IMR-90 (cell line): ENCODE data around the gene TMEM256. TPM values are rescaled to one million over a fixed set of nuclear protein-coding genes. Genes with fewer than 3 reads are reported as not detected.

Experiments
- ATAC-seq: fragments of 200-7000 bp; cut with Tn5 transposase; 2 replicates; pipeline ENCODE4 v1.9.1; 2020; ENCODE audit warnings: low read depth, mild to moderate bottlenecking, moderate library complexity
- BruUV-seq: library from RNA; stranded (reverse); fragments of 400-500 nt; replicated peaks from 2 replicates; lab custom pipeline; 2021; lab: Mats Ljungman, UMichigan
- CTCF ChIA-PET: fragments of 300-600 bp; formaldehyde crosslinking; extraction: SDS; loops from one replicate; lab custom pipeline; 2021; ENCODE audit warnings: antibody characterized with exemption; lab: Yijun Ruan, JAX
- POLR2A ChIA-PET: fragments of 300-600 bp; sonication (Branson Sonifier 250); formaldehyde crosslinking; loops from one replicate; lab custom pipeline; 2022; ENCODE audit warnings: antibody characterized with exemption; ENCODE audit not compliant: unreplicated experiment; lab: Charles Lee
- DNase-seq: peaks from one replicate; pipeline ENCODE4 v3.0.0; 2013
- H2AFZ ChIP-seq: replicated peaks from 2 replicates; pipeline ENCODE3; 2013; ENCODE audit warnings: low read length, mild to moderate bottlenecking; ENCODE audit not compliant: poor library complexity
- H2AK5ac ChIP-seq: 2 replicates; pipeline ENCODE4 v1.6.1; 2013; ENCODE audit warnings: low read depth, low read length, inconsistent platforms
- H2AK9ac ChIP-seq: replicated peaks from 2 replicates; pipeline ENCODE3; 2013; ENCODE audit warnings: mild to moderate bottlenecking, low read depth, low read length, moderate library complexity; ENCODE audit not compliant: poor library complexity
- H2BK120ac ChIP-seq: 2 replicates; pipeline ENCODE4 v1.6.1; 2013; ENCODE audit warnings: low read depth, low read length, inconsistent platforms
- H2BK15ac ChIP-seq: 3 replicates; pipeline ENCODE4 v1.6.1; 2013; ENCODE audit warnings: low read depth, low read length, inconsistent platforms
- H2BK20ac ChIP-seq: 2 replicates; pipeline ENCODE4 v1.6.1; 2013; ENCODE audit warnings: low read depth, mild to moderate bottlenecking, inconsistent platforms, low read length, moderate library complexity
- H2BK5ac ChIP-seq: 2 replicates; pipeline ENCODE4 v1.6.1; 2013; ENCODE audit warnings: mild to moderate bottlenecking, low read depth, low read length, inconsistent platforms; ENCODE audit not compliant: poor library complexity, severe bottlenecking
- H3K14ac ChIP-seq: replicated peaks from 2 replicates; pipeline ENCODE4 v1.6.1; 2013; ENCODE audit warnings: low read depth, low read length, inconsistent platforms
- H3K18ac ChIP-seq: 2 replicates; pipeline ENCODE4 v1.6.1; 2013; ENCODE audit warnings: low read depth, low read length, control low read depth
- H3K23ac ChIP-seq: 2 replicates; pipeline ENCODE4 v1.6.1; 2013; ENCODE audit warnings: low read depth, low read length, inconsistent platforms
- H3K27ac ChIP-seq: 2 replicates; pipeline ENCODE4 v1.5.1; 2013; ENCODE audit warnings: mild to moderate bottlenecking, control low read depth, low read length; ENCODE audit not compliant: insufficient read depth
- H3K27me3 ChIP-seq: 2 replicates; pipeline ENCODE4 v1.6.1; 2013; ENCODE audit warnings: low read length; ENCODE audit not compliant: control insufficient read depth, insufficient read depth
- H3K36me3 ChIP-seq: 2 replicates; pipeline ENCODE4 v1.6.1; 2013; ENCODE audit warnings: low read length, mixed read lengths; ENCODE audit not compliant: control insufficient read depth, insufficient read depth
- H3K4ac ChIP-seq: 2 replicates; pipeline ENCODE4 v1.6.1; 2013; ENCODE audit warnings: low read depth, low read length, inconsistent platforms
- H3K4me1 ChIP-seq: 2 replicates; pipeline ENCODE4 v1.6.1; 2013; ENCODE audit warnings: low read length, mixed read lengths; ENCODE audit not compliant: control insufficient read depth, insufficient read depth
- H3K4me2 ChIP-seq: 2 replicates; pipeline ENCODE4 v1.6.1; 2013; ENCODE audit warnings: low read depth, mild to moderate bottlenecking, control low read depth, low read length, moderate library complexity
- H3K4me3 ChIP-seq: 2 replicates; pipeline ENCODE4 v1.5.1; 2013; ENCODE audit warnings: low read depth, mild to moderate bottlenecking, control low read depth, low read length, moderate library complexity; ENCODE audit not compliant: insufficient read depth
- H3K56ac ChIP-seq: 2 replicates; pipeline ENCODE4 v1.6.1; 2013; ENCODE audit warnings: low read length, inconsistent platforms; ENCODE audit not compliant: insufficient read depth; ENCODE audit errors: extremely low read depth
- H3K79me1 ChIP-seq, 2 experiments: 2 replicates each; pipeline ENCODE4 v1.6.1; 2013; ENCODE audit warnings: low read length in 2 of 2, inconsistent platforms in 1 of 2, low read depth in 1 of 2
- H3K9ac ChIP-seq: 2 replicates; pipeline ENCODE4 v1.6.1; 2013; ENCODE audit warnings: low read depth, low read length, control low read depth
- H3K9me1 ChIP-seq: 2 replicates; pipeline ENCODE4 v1.6.1; 2013; ENCODE audit warnings: low read length, inconsistent platforms; ENCODE audit not compliant: insufficient read depth
- H3K9me3 ChIP-seq: 2 replicates; pipeline ENCODE4 v1.6.1; 2013; ENCODE audit warnings: low read length; ENCODE audit not compliant: control insufficient read depth, insufficient read depth
- H4K20me1 ChIP-seq: 2 replicates; pipeline ENCODE4 v1.6.1; 2013; ENCODE audit warnings: low read length, inconsistent platforms; ENCODE audit not compliant: insufficient read depth
- H4K5ac ChIP-seq: 2 replicates; pipeline ENCODE4 v1.6.1; 2013; ENCODE audit warnings: mild to moderate bottlenecking, low read depth, low read length, control low read depth
- H4K8ac ChIP-seq, 2 experiments: 2 replicates each; pipeline ENCODE4 v1.6.1; 2013; ENCODE audit warnings: low read depth in 2 of 2, low read length in 2 of 2, control low read depth in 1 of 2, inconsistent platforms in 1 of 2
- H4K91ac ChIP-seq: 2 replicates; pipeline ENCODE4 v1.6.1; 2013; ENCODE audit warnings: low read depth, low read length, inconsistent platforms; ENCODE audit not compliant: insufficient read depth
- CEBPB ChIP-seq: IDR thresholded peaks from 2 replicates; pipeline ENCODE4 v1.6.1; 2012; ENCODE audit warnings: low read depth, low read length, improper control_type of control experiment
- CHD1 ChIP-seq: IDR thresholded peaks from 2 replicates; pipeline ENCODE4 v1.6.1; 2012; ENCODE audit warnings: low read depth, low read length, improper control_type of control experiment
- ELK1 ChIP-seq: fragments of 150-350 bp; IDR thresholded peaks from 2 replicates; pipeline ENCODE4 v1.6.1; 2016; ENCODE audit warnings: low read depth, mild to moderate bottlenecking, low read length, moderate library complexity, borderline replicate concordance
- RFX5 ChIP-seq: IDR thresholded peaks from 2 replicates; pipeline ENCODE4 v1.8.0; 2012; ENCODE audit warnings: low read depth, mild to moderate bottlenecking, low read length, moderate library complexity
- SMC3 ChIP-seq: fragments of 150-350 bp; IDR thresholded peaks from 2 replicates; pipeline ENCODE4 v1.6.1; 2016; ENCODE audit warnings: low read depth, mild to moderate bottlenecking, antibody characterized with exemption, low read length, moderate library complexity
- USF2 ChIP-seq: fragments of 150-350 bp; IDR thresholded peaks from 2 replicates; pipeline ENCODE4 v1.6.1; 2017; ENCODE audit warnings: mild to moderate bottlenecking, antibody characterized with exemption, low read length, low read depth
- WGBS, 2 experiments: methylation state at CpG; one replicate each; pipeline versions ENCODE4 v1.1.5 to v1.1.7; 2013; ENCODE audit warnings: missing lambda C conversion rate in 2 of 2; ENCODE audit not compliant: insufficient read length in 1 of 2; ENCODE audit errors: extremely low coverage in 2 of 2; 5-methylcytosine and 5-hydroxymethylcytosine counted together
- dilution Hi-C: fragments of 300-500 bp; cut with HindIII; formaldehyde crosslinking; loops from one replicate; pipeline ENCODE4 v1.14.3; 2018; ENCODE audit warnings: low sequenced_read_pairs; ENCODE audit not compliant: unreplicated experiment
- in situ Hi-C: fragments of 300-500 bp; cut with MboI; formaldehyde crosslinking; loops from 3 replicates; pipeline ENCODE4 v1.14.3; 2019; ENCODE audit warnings: low sequenced_read_pairs, inconsistent platforms, mixed read lengths
- intact Hi-C: fragments of 100-400 bp; cut with micrococcal nuclease; formaldehyde crosslinking; loops from 2 replicates; pipeline ENCODE4 v1.10.0; 2022
- polyA plus RNA-seq, 3 experiments: library from polyadenylated mRNA; depleted of rRNA; stranded (reverse); fragments of >200 nt; gene quantifications; 2 replicates each; pipeline ENCODE4 v1.2.3, GENCODE V29; 2012; ENCODE audit warnings: low replicate concordance in 1 of 3
- total RNA-seq: library from RNA; depleted of rRNA; stranded (reverse); fragments of >200 nt; gene quantifications from 2 replicates; pipeline ENCODE4 v1.2.3, GENCODE V29; 2012

Gene TMEM256
- total and polyA plus RNA-seq, 2 of the 4 experiments (the other 2 are of a cell fraction): 38.4 to 174 TPM

GRCh38 chr17:7357381-7357780 lies 46.5 kb downstream of the TMEM256 start:
- Histone ChIP-seq H3K14ac (no peak overlapping the region), H4K8ac (no peak overlapping the region), H3K56ac (no peak overlapping the region), H2AK9ac (no peak overlapping the region), H4K5ac (no peak overlapping the region), H3K23ac (no peak overlapping the region), H2AFZ (no peak overlapping the region), H4K91ac (no peak overlapping the region), H2AK5ac (no peak overlapping the region), H3K9me1 (peaks cover 21% of the 10 kb centered on the region), H3K79me1 (peaks cover 18 to 38% of the 10 kb centered on the region in 2 experiments; a peak in 3 of 4 replicates), H3K18ac (no peak overlapping the region), H3K9ac (no peak overlapping the region), H2BK20ac (no peak overlapping the region), H2BK15ac (no peak overlapping the region), H3K4me1 (peaks cover 32% of the 10 kb centered on the region), H3K36me3 (no peaks in the 10 kb centered on the region), H4K20me1 (peaks cover 18% of the 10 kb centered on the region; the same call in 1 of the 2 replicates), H3K4me3 (no peak overlapping the region), H3K27me3 (no peaks in the 10 kb centered on the region), H3K4ac (no peak overlapping the region), H2BK5ac (no peak overlapping the region), H3K4me2 (no peak overlapping the region), H2BK120ac (no peak overlapping the region), H3K9me3 (no peaks in the 10 kb centered on the region), H3K27ac (no peak overlapping the region)
- ATAC-seq (no peak), DNase-seq (no peak)
- WGBS, 2 experiments: no CpG with 5 or more reads among the region's 2 CpGs
- dilution Hi-C loops (no loop called here), in situ Hi-C loops (loop anchor here (5.0 to 10.0 kb wide), 2 partner anchors 35 to 197 kb away; partner anchors contain the start of genes PLSCR3 and TNFSF13), intact Hi-C loops (no loop called here)
- TF ChIP-seq USF2: no peak
- TF ChIP-seq CEBPB: no peak
- no peak for TF ChIP-seq ELK1
- TF ChIP-seq CHD1: no peak
- TF ChIP-seq SMC3: no peak
- no peak for TF ChIP-seq RFX5
- ChIA-PET CTCF (interaction anchor here (0.6 to 4.1 kb wide), 2 partner anchors 19 to 203 kb away, joined by 3 to 19 read pairs; partner anchors contain the start of gene SENP3), POLR2A (no interaction called here)
- no TSS peak for BruUV-seq
